SK-N-SH (cell line): ENCODE data around the gene EXOC6B. TPM values are rescaled to one million over a fixed set of nuclear protein-coding genes. Genes with fewer than 3 reads are reported as not detected.

Experiments
- CTCF ChIA-PET: fragments of 300-600, 350-600 bp; formaldehyde crosslinking; extraction: SDS; loops from one replicate; lab custom pipeline; 2021; lab: Yijun Ruan, JAX
- POLR2A ChIA-PET: fragments of 350-600 bp; sonication (Branson Sonifier 250); formaldehyde crosslinking; extraction: SDS; loops from one replicate; lab custom pipeline; 2020; ENCODE audit warnings: antibody characterized with exemption, inconsistent platforms; lab: Yijun Ruan, JAX
- DNase-seq: peaks from one replicate; pipeline ENCODE4 v3.0.0; 2012
- H2AFZ ChIP-seq: fragments of 200-600 bp; sonication (generic); 2 replicates; pipeline ENCODE4 v1.8.1; 2016; ENCODE audit warnings: antibody characterized with exemption, mild to moderate bottlenecking, low read depth
- H3F3A ChIP-seq: fragments of 200-600 bp; sonication (generic); replicated peaks from 2 replicates; pipeline ENCODE3; 2016; ENCODE audit warnings: antibody characterized with exemption, mild to moderate bottlenecking; ENCODE audit not compliant: insufficient read depth
- H3K27ac ChIP-seq, 2 experiments: fragments of 200-500 bp in 1 of 2; fragments of 200-600 bp in 1 of 2; sonication (Bioruptor generic) in 1 of 2; sonication (generic), shearing (Covaris generic) in 1 of 2; 2 replicates each; pipeline versions ENCODE4 v1.5.1 to v1.6.1; 2014 to 2016; ENCODE audit warnings: low read depth in 2 of 2, inconsistent platforms in 1 of 2, low read length in 1 of 2, mild to moderate bottlenecking in 1 of 2, mixed read lengths in 1 of 2
- H3K27me3 ChIP-seq: fragments of 200-600 bp; sonication (generic), shearing (Covaris generic); 2 replicates; pipeline ENCODE4 v1.6.1; 2016; ENCODE audit warnings: mixed run types; ENCODE audit not compliant: insufficient read depth
- H3K36me3 ChIP-seq, 2 experiments: fragments of 200-500 bp in 1 of 2; fragments of 200-600 bp in 1 of 2; sonication (Bioruptor generic) in 1 of 2; sonication (generic) in 1 of 2; replicated peaks in 1 of 2; 2 replicates each; pipeline versions ENCODE3 to v1.5.1; 2014 to 2016; ENCODE audit warnings: low read length in 1 of 2, mild to moderate bottlenecking in 1 of 2; ENCODE audit not compliant: insufficient read depth in 2 of 2, control insufficient read depth in 1 of 2
- H3K4me1 ChIP-seq, 2 experiments: fragments of 200-500 bp in 1 of 2; fragments of 200-600 bp in 1 of 2; sonication (Bioruptor generic) in 1 of 2; sonication (generic), shearing (Covaris generic) in 1 of 2; 2 replicates each; pipeline versions ENCODE4 v1.5.1 to v1.6.1; 2014 to 2016; ENCODE audit warnings: low read depth in 1 of 2, low read length in 1 of 2, mixed run types in 1 of 2; ENCODE audit not compliant: insufficient read depth in 2 of 2, control insufficient read depth in 1 of 2
- H3K4me2 ChIP-seq: fragments of 200-600 bp; sonication (generic), shearing (Covaris generic); 2 replicates; pipeline ENCODE4 v1.6.1; 2017; ENCODE audit warnings: mixed run types
- H3K4me3 ChIP-seq, 2 experiments: fragments of 200-500 bp in 1 of 2; fragments of 200-600 bp in 1 of 2; sonication (Bioruptor generic) in 1 of 2; sonication (generic), shearing (Covaris generic) in 1 of 2; 2 replicates each; pipeline versions ENCODE4 v1.5.1 to v1.8.1; 2014 to 2016; ENCODE audit warnings: low read depth in 2 of 2, inconsistent platforms in 1 of 2, low read length in 1 of 2, mild to moderate bottlenecking in 1 of 2, mixed read lengths in 1 of 2, moderate library complexity in 1 of 2
- H3K79me2 ChIP-seq: fragments of 200-600 bp; sonication (generic); 2 replicates; pipeline ENCODE4 v1.8.1; 2017; ENCODE audit warnings: mild to moderate bottlenecking; ENCODE audit not compliant: insufficient read depth
- H3K9ac ChIP-seq: fragments of 200-600 bp; sonication (generic); 2 replicates; pipeline ENCODE4 v1.6.1; 2017; ENCODE audit warnings: mixed run types
- H3K9me2 ChIP-seq: fragments of 200-600 bp; sonication (generic); 2 replicates; pipeline ENCODE4 v1.6.1; 2017; ENCODE audit warnings: mixed run types
- H3K9me3 ChIP-seq: fragments of 200-600 bp; sonication (generic); 2 replicates; pipeline ENCODE4 v1.6.1; 2017; ENCODE audit warnings: mixed run types, mild to moderate bottlenecking, moderate library complexity
- H4K20me1 ChIP-seq: fragments of 200-600 bp; sonication (generic); 2 replicates; pipeline ENCODE4 v1.6.1; 2017; ENCODE audit warnings: mild to moderate bottlenecking, mixed run types; ENCODE audit not compliant: insufficient read depth
- CHD2 ChIP-seq: fragments of 150-350 bp; IDR thresholded peaks from 2 replicates; pipeline ENCODE4 v1.6.1; 2018; ENCODE audit warnings: low read length; ENCODE audit not compliant: partially characterized antibody
- CTCF ChIP-seq: fragments of 200-600 bp; sonication (generic); IDR thresholded peaks from 2 replicates; pipeline ENCODE4 v1.6.1; 2017; ENCODE audit warnings: antibody characterized with exemption, mild to moderate bottlenecking, moderate library complexity
- FOXM1 ChIP-seq: IDR thresholded peaks from 2 replicates; pipeline ENCODE4 v1.4.0; 2012; ENCODE audit warnings: low read depth, mild to moderate bottlenecking
- MAX ChIP-seq: IDR thresholded peaks from 2 replicates; pipeline ENCODE4 v1.4.0; 2012; ENCODE audit warnings: low read depth
- NFIC ChIP-seq: IDR thresholded peaks from 2 replicates; pipeline ENCODE4 v1.4.0; 2012; ENCODE audit warnings: borderline replicate concordance
- POLR2AphosphoS5 ChIP-seq: IDR thresholded peaks from 2 replicates; pipeline ENCODE4 v1.6.1; 2012; ENCODE audit warnings: low read depth, low read length
- RAD21 ChIP-seq: IDR thresholded peaks from 2 replicates; pipeline ENCODE4 v1.6.1; 2012; ENCODE audit warnings: mild to moderate bottlenecking, low read length
- RCOR1 ChIP-seq: fragments of 150-350 bp; IDR thresholded peaks from 2 replicates; pipeline ENCODE4 v1.6.1; 2017; ENCODE audit warnings: antibody characterized with exemption, low read length
- RFX5 ChIP-seq: IDR thresholded peaks from 2 replicates; pipeline ENCODE4 v1.6.1; 2012; ENCODE audit warnings: mild to moderate bottlenecking, improper control_type of control experiment, low read length
- SIN3A ChIP-seq: IDR thresholded peaks from 2 replicates; pipeline ENCODE4 v1.6.1; 2012; ENCODE audit warnings: low read depth, mild to moderate bottlenecking, low read length, moderate library complexity, borderline replicate concordance
- YY1 ChIP-seq: IDR thresholded peaks from 2 replicates; pipeline ENCODE4 v1.4.0; 2012; ENCODE audit warnings: low read depth, mild to moderate bottlenecking
- WGBS: methylation state at CpG from one replicate; pipeline ENCODE4 v1.1.6; 2017; ENCODE audit warnings: low lambda C conversion rate; 5-methylcytosine and 5-hydroxymethylcytosine counted together
- polyA plus RNA-seq, 3 experiments: library from polyadenylated mRNA; depleted of rRNA; stranded (reverse); fragments of >200 nt; gene quantifications; 2 replicates each; pipeline ENCODE4 v1.2.3, GENCODE V29; 2012

Gene EXOC6B
- polyA plus RNA-seq, 1 of the 3 experiments (the other 2 are of a cell fraction): 7.4 TPM

- Histone ChIP-seq H3K4me3 (no peak overlapping the region), H3K9me3 (no peaks in the 10 kb centered on the region), H3F3A (no peaks in the 10 kb centered on the region), H3K9me2 (no peaks in the 10 kb centered on the region), H3K79me2 (no peaks in the 10 kb centered on the region), H3K36me3 (peaks cover 0 to 5% of the 10 kb centered on the region in 2 experiments), H3K9ac (no peak overlapping the region), H4K20me1 (no peaks in the 10 kb centered on the region)
- no peak for DNase-seq
- 92% methylated on average over 3 of the region's 3 CpGs for WGBS
- no peak for TF ChIP-seq CHD2
- no peak for TF ChIP-seq RCOR1
- TF ChIP-seq, all 33 proteins: peak for 0
- no peak overlapping the region for H3K27ac ChIP-seq
- H3K4me2 ChIP-seq: no peak overlapping the region
- no peaks in the 10 kb centered on the region; a peak in 2 of 4 replicates for H3K4me1 ChIP-seq
- H2AFZ ChIP-seq: no peak overlapping the region
- POLR2A ChIA-PET: no interaction called here
- H3K27me3 ChIP-seq: no peaks in the 10 kb centered on the region
- CTCF ChIA-PET: interaction anchor here (1.0 to 1.9 kb wide), 4 partner anchors 9 to 107 kb away, joined by 3 to 5 read pairs (median 4); no protein-coding TSS in a partner anchor
Measured at GRCh38 chr2:72754628-72755320, 71.1 kb downstream of the EXOC6B start.

- Histone ChIP-seq H3K27me3 (no peaks in the 10 kb centered on the region), H3K9ac (no peak overlapping the region), H3F3A (no peaks in the 10 kb centered on the region), H2AFZ (no peak overlapping the region), H3K4me3 (no peak overlapping the region), H3K79me2 (no peaks in the 10 kb centered on the region), H3K4me2 (no peak overlapping the region), H3K9me3 (no peaks in the 10 kb centered on the region), H3K9me2 (no peaks in the 10 kb centered on the region), H3K36me3 (no peaks in the 10 kb centered on the region), H3K27ac (no peak overlapping the region), H4K20me1 (no peaks in the 10 kb centered on the region), H3K4me1 (no peaks in the 10 kb centered on the region; a peak in 2 of 4 replicates)
- DNase-seq: no peak
- POLR2A ChIA-PET: no interaction called here
- CTCF ChIA-PET: interaction anchor here (1.2 to 1.4 kb wide), 2 partner anchors 426 to 601 kb away, joined by 3 to 4 read pairs; no protein-coding TSS in a partner anchor
- TF ChIP-seq RFX5 (no peak), MAX (no peak), SIN3A (no peak), RAD21 (no peak), CTCF (no peak), FOXM1 (no peak), NFIC (no peak), POLR2AphosphoS5 (no peak), YY1 (no peak)
- WGBS: 94% methylated on average over 3 of the region's 3 CpGs
Measured at GRCh38 chr2:72750977-72751639, 74.7 kb downstream of the EXOC6B start.
